A549 treated with ZK216348 at 1 μM for 4 hours (cell line): ENCODE measurements around the gene PTGES2. TPM values are rescaled to one million over a fixed set of nuclear protein-coding genes. Genes with fewer than 3 reads are reported as not detected.

Source experiments
- total RNA-seq: library from RNA; stranded (reverse); fragments of 200-300 nt; extraction: Qiagen RNA extraction; gene quantifications from 5 replicates; pipeline ENCODE4 v1.2.3, GENCODE V29; 2022; ENCODE audit warnings: low read depth

PTGES2 gene
- 63.3 to 105 TPM (median 99.7 TPM) in 5 replicates for total RNA-seq

GRCh38 chr9:128127568-128127989, at the start of gene PTGES2:
Gene PTGES2 (minus strand): TSS chr9:128127729. CDS start chr9:128127717, 12 bp downstream.

GRCh38 chr9:128159784-128160602, 32.5 kb upstream of the PTGES2 start, which contains the start of gene BBLN:
Gene BBLN (plus strand): TSS chr9:128160265. CDS start chr9:128160408, 143 bp downstream.

DNA sequence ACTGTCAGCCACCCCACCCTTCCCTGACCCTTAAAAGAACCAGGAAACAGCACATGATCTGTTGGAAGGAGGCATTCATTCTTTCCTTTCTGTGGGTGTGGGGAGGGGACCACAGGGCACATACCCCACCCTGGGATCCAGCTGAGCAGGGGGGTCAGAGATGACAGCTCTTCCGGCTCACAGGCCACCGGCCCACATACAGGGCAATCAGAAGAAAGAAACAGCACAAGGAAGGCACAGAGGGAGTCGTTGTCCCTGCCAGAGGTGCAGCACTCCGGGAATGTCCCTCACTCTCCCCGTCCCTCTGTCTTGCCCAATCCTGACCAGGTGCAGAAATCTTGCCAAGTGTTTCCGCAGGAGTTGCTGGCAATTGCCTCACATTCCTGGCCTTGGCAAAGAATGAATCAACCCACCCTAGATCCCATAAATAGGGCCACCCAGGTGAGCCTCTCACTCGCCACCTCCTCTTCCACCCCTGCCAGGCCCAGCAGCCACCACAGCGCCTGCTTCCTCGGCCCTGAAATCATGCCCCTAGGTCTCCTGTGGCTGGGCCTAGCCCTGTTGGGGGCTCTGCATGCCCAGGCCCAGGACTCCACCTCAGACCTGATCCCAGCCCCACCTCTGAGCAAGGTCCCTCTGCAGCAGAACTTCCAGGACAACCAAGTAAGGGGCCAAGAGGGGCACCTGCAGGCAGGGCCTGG, 21.6 kb upstream of the PTGES2 start, which contains the start of gene LCN2:
TSS of gene LCN2 (plus strand) at position 453 of the 701 bp plus-strand sequence. CDS start at position 526, 73 bp downstream.

Other genes starting within 250 kb of the PTGES2 start
- 19.1 to 27.6 TPM (median 21.0 TPM) in 5 replicates for gene ST6GALNAC6, start 228.1 kb downstream of the PTGES2 start, total RNA-seq
- gene ST6GALNAC4, start 210.7 kb downstream of the PTGES2 start, total RNA-seq = 9.1 to 22.7 TPM (median 18.4 TPM) in 5 replicates
- 0.75 to 2.7 TPM (median 2.0 TPM) in 5 replicates for gene PIP5KL1, start 197.0 kb downstream of the PTGES2 start, total RNA-seq
- gene DPM2, start 189.9 kb downstream of the PTGES2 start, total RNA-seq = 34.0 to 47.1 TPM (median 44.5 TPM) in 5 replicates
- gene EEIG1, start 146.7 kb downstream of the PTGES2 start, total RNA-seq = 39.5 to 62.3 TPM (median 58.8 TPM) in 5 replicates
- 5.5 to 7.4 TPM (median 7.0 TPM) in 5 replicates for gene NAIF1, start 60.4 kb downstream of the PTGES2 start, total RNA-seq
- 7.5 to 8.6 TPM (median 8.2 TPM) in 5 replicates for gene SLC25A25, start 59.5 kb downstream of the PTGES2 start, total RNA-seq
- 3.4 to 6.8 TPM (median 3.5 TPM) in 5 replicates for gene LCN2, start 21.7 kb upstream of the PTGES2 start, total RNA-seq
- gene BBLN, start 32.5 kb upstream of the PTGES2 start, total RNA-seq = 26.1 to 66.2 TPM (median 61.4 TPM) in 5 replicates
- gene CIZ1, start 63.8 kb upstream of the PTGES2 start, total RNA-seq = 68.9 to 95.7 TPM (median 95.1 TPM) in 5 replicates
- 59.8 to 104 TPM (median 95.3 TPM) in 5 replicates for gene DNM1, start 75.7 kb upstream of the PTGES2 start, total RNA-seq
- gene GOLGA2, start 148.3 kb upstream of the PTGES2 start, total RNA-seq = 34.8 to 59.4 TPM (median 47.7 TPM) in 5 replicates
- gene SWI5, start 148.5 kb upstream of the PTGES2 start, total RNA-seq = 36.9 to 46.8 TPM (median 42.1 TPM) in 5 replicates
- 39.2 to 53.8 TPM (median 48.5 TPM) in 5 replicates for gene TRUB2, start 194.7 kb upstream of the PTGES2 start, total RNA-seq
- 48.8 to 62.6 TPM (median 60.0 TPM) in 5 replicates for gene COQ4, start 195.1 kb upstream of the PTGES2 start, total RNA-seq
- 25.0 to 52.4 TPM (median 49.5 TPM) in 5 replicates for gene SLC27A4, start 212.8 kb upstream of the PTGES2 start, total RNA-seq
- 61.0 to 87.1 TPM (median 75.2 TPM) in 5 replicates for gene URM1, start 243.6 kb upstream of the PTGES2 start, total RNA-seq